HUES6 (cell line): ENCODE results near the gene DUSP10.

ENCODE experiments used
- H3K27ac ChIP-seq: 2 replicates; pipeline ENCODE4 v1.7.0; 2013; ENCODE audit warnings: low read depth, mild to moderate bottlenecking, low read length, inconsistent platforms
- H3K27me3 ChIP-seq: 2 replicates; pipeline ENCODE4 v1.6.1; 2013; ENCODE audit warnings: low read length; ENCODE audit not compliant: control insufficient read depth, insufficient read depth
- H3K36me3 ChIP-seq: 2 replicates; pipeline ENCODE4 v1.6.1; 2013; ENCODE audit warnings: low read length; ENCODE audit not compliant: control insufficient read depth, insufficient read depth
- H3K4me1 ChIP-seq: 2 replicates; pipeline ENCODE4 v1.6.1; 2013; ENCODE audit warnings: low read length; ENCODE audit not compliant: control insufficient read depth, insufficient read depth
- H3K4me3 ChIP-seq: 2 replicates; pipeline ENCODE4 v1.5.1; 2013; ENCODE audit warnings: low read depth, low read length
- H3K9ac ChIP-seq: one replicate; pipeline ENCODE4 v1.6.1; 2013; ENCODE audit warnings: mild to moderate bottlenecking, low read length
- H3K9me3 ChIP-seq: 2 replicates; pipeline ENCODE4 v1.6.1; 2013; ENCODE audit warnings: low read depth, low read length; ENCODE audit not compliant: control insufficient read depth, insufficient read depth

DUSP10 gene

GRCh38 chr1:221742555-221743415 is 896 bp upstream of the DUSP10 start:
- Histone ChIP-seq H3K36me3 (peaks cover 20% of the 10 kb centered on the region), H3K4me3 (peak overlapping the region; percentile 76), H3K9ac (peak overlapping the region; percentile 84), H3K4me1 (peaks cover 25% of the 10 kb centered on the region), H3K27ac (peak overlapping the region; percentile 66; the same call in 1 of the 2 replicates), H3K27me3 (peaks cover 10% of the 10 kb centered on the region; the same call in 1 of the 2 replicates), H3K9me3 (no peaks in the 10 kb centered on the region)

GRCh38 chr1:221740993-221741702 is 741 bp downstream of the DUSP10 start:
- Histone ChIP-seq H3K27me3 (peaks cover 10% of the 10 kb centered on the region; the same call in 1 of the 2 replicates), H3K27ac (no peak overlapping the region), H3K4me3 (peak overlapping the region; percentile 80), H3K36me3 (peaks cover 33% of the 10 kb centered on the region), H3K9me3 (no peaks in the 10 kb centered on the region), H3K4me1 (peaks cover 27% of the 10 kb centered on the region), H3K9ac (peak overlapping the region; percentile 80)

GRCh38 chr1:221740369-221740992 is 1.4 kb downstream of the DUSP10 start:
- H3K9ac ChIP-seq: peak overlapping the region; percentile 80
- no peaks in the 10 kb centered on the region for H3K9me3 ChIP-seq

GRCh38 chr1:221739677-221740025 is 2.2 kb downstream of the DUSP10 start:
- Histone ChIP-seq H3K27me3 (peaks cover 10% of the 10 kb centered on the region; the same call in 1 of the 2 replicates), H3K9ac (no peak overlapping the region)

More at GRCh38 chr1:221740369-221740992, 1.4 kb downstream of the DUSP10 start:
- Histone ChIP-seq H3K27me3 (peaks cover 10% of the 10 kb centered on the region; the same call in 1 of the 2 replicates), H3K4me3 (peak overlapping the region; percentile 80), H3K36me3 (peaks cover 35% of the 10 kb centered on the region), H3K4me1 (peaks cover 30% of the 10 kb centered on the region), H3K27ac (no peak overlapping the region)

GRCh38 chr1:221739018-221739676 is 2.7 kb downstream of the DUSP10 start:
- Histone ChIP-seq H3K4me3 (peak overlapping the region; percentile 24; the same call in 1 of the 2 replicates), H3K9ac (no peak overlapping the region), H3K27me3 (peaks cover 10% of the 10 kb centered on the region; the same call in 1 of the 2 replicates), H3K36me3 (peaks cover 35% of the 10 kb centered on the region), H3K9me3 (no peaks in the 10 kb centered on the region), H3K4me1 (peaks cover 33% of the 10 kb centered on the region), H3K27ac (no peak overlapping the region)

More at GRCh38 chr1:221739677-221740025, 2.2 kb downstream of the DUSP10 start:
- H3K36me3 ChIP-seq: peaks cover 35% of the 10 kb centered on the region
- H3K4me3 ChIP-seq: peak overlapping the region; percentile 80; the same call in 1 of the 2 replicates
- H3K27ac ChIP-seq: no peak overlapping the region
- H3K4me1 ChIP-seq: peaks cover 31% of the 10 kb centered on the region
- no peaks in the 10 kb centered on the region for H3K9me3 ChIP-seq

- H3K4me1 ChIP-seq: peaks cover 40% of the 10 kb centered on the region
- H3K27ac ChIP-seq: no peak overlapping the region
- H3K36me3 ChIP-seq: peaks cover 35% of the 10 kb centered on the region
- no peak overlapping the region for H3K9ac ChIP-seq
- peaks cover 10% of the 10 kb centered on the region; the same call in 1 of the 2 replicates for H3K27me3 ChIP-seq
- H3K4me3 ChIP-seq: no peak overlapping the region
- no peaks in the 10 kb centered on the region for H3K9me3 ChIP-seq
Observed at GRCh38 chr1:221736714-221737113, 5.2 kb downstream of the DUSP10 start.

GRCh38 chr1:221735999-221736398 is 5.9 kb downstream of the DUSP10 start:
- peaks cover 35% of the 10 kb centered on the region for H3K36me3 ChIP-seq
- no peak overlapping the region for H3K27ac ChIP-seq
- peaks cover 10% of the 10 kb centered on the region; the same call in 1 of the 2 replicates for H3K27me3 ChIP-seq
- no peaks in the 10 kb centered on the region for H3K9me3 ChIP-seq
- H3K9ac ChIP-seq: no peak overlapping the region
- H3K4me1 ChIP-seq: peaks cover 40% of the 10 kb centered on the region
- H3K4me3 ChIP-seq: no peak overlapping the region

- Histone ChIP-seq H3K36me3 (peaks cover 32% of the 10 kb centered on the region), H3K4me3 (no peak overlapping the region), H3K4me1 (peaks cover 33% of the 10 kb centered on the region), H3K27me3 (no peaks in the 10 kb centered on the region), H3K9ac (no peak overlapping the region), H3K27ac (no peak overlapping the region), H3K9me3 (no peaks in the 10 kb centered on the region)
Observed at GRCh38 chr1:221734187-221734586, 7.7 kb downstream of the DUSP10 start.

GRCh38 chr1:221732052-221732451 is 9.8 kb downstream of the DUSP10 start:
- Histone ChIP-seq H3K27ac (no peak overlapping the region), H3K36me3 (peaks cover 22% of the 10 kb centered on the region), H3K27me3 (no peaks in the 10 kb centered on the region), H3K4me1 (peaks cover 28% of the 10 kb centered on the region), H3K9me3 (no peaks in the 10 kb centered on the region), H3K4me3 (no peak overlapping the region), H3K9ac (no peak overlapping the region)

- Histone ChIP-seq H3K4me1 (peaks cover 26% of the 10 kb centered on the region), H3K9ac (no peak overlapping the region), H3K27me3 (no peaks in the 10 kb centered on the region), H3K36me3 (peaks cover 17% of the 10 kb centered on the region; the same call in 1 of the 2 replicates), H3K27ac (no peak overlapping the region), H3K4me3 (no peak overlapping the region), H3K9me3 (no peaks in the 10 kb centered on the region)
Observed at GRCh38 chr1:221729771-221730330, 12.0 kb downstream of the DUSP10 start.
